Caki2 (cell line): ENCODE data around the gene ENSA. TPM values are rescaled to one million over a fixed set of nuclear protein-coding genes. Genes with fewer than 3 reads are reported as not detected.
"Not testable (repeated sequence)": the region's sequence is repeated elsewhere in the genome, so short reads cannot be mapped to it uniquely, and the experiment has no call there.

Experiments
- DNase-seq: peaks from one replicate; pipeline ENCODE4 v3.0.0-alpha.2; 2015; ENCODE audit warnings: low read depth
- in situ Hi-C: cut with HindIII; loops from 2 replicates; pipeline ENCODE4 v1.10.0; 2016; ENCODE audit warnings: low sequenced_read_pairs, low pct_unique_long_range_greater_than_20kb, mixed read lengths
- total RNA-seq: library from RNA; depleted of rRNA; stranded (reverse); fragments of >200 nt; shearing (Covaris generic); gene quantifications from 2 replicates; pipeline ENCODE4 v1.2.3, GENCODE V29; 2014; ENCODE audit warnings: low replicate concordance; rRNA removed

Gene ENSA, protein sequence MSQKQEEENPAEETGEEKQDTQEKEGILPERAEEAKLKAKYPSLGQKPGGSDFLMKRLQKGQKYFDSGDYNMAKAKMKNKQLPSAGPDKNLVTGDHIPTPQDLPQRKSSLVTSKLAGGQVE
- 111 and 143 TPM in 2 replicates for total RNA-seq

DNA sequence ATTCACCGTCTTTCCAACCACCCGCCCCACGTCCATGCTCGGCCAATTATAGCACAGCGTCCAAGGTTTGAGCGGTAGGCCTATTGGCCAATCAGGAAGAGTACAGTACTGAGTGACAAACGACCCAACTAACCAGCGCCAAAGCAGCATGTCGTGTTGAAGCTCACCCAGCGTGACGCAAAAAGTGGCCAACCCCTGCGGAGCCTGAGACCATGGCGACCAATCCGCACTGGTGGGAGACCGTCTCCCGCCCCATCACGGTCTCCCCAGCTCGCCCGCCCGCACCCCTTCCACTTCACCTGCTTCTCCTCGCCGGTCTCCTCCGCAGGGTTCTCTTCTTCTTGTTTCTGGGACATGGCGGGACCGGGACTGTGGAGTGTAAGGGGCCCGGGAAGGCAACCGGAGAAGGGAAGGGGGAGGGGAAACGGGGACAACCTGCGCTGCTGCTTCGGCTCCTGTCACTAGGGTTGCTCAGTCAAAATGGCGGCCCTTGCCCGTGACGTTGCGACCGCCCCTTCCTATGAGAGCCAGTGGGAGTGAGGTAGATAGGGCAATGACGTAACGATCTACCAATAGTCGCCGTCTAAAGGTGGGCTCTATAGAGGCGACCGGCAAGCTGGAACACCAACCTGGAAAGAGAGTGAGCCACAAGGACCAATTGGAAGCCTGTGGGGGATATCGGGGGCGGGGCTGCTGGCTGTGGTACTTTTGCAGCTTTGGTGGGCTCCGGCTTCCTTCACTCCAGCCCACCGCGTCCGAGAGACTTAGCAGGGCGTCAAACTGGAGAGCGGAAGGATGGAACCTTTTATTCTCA, at the start of gene ENSA:
Gene ENSA, minus strand, starts transcription at position 498 of the 814 bp plus-strand sequence. Its CDS starts 142 bp downstream, at position 356.
- DNase-seq, result peak; percentile 99
- in situ Hi-C loops, result no loop called here

GRCh38 chr1:150678988-150679387, 49.6 kb upstream of the ENSA start:
- in situ Hi-C loops, result no loop called here
- DNase-seq, result no peak

DNA sequence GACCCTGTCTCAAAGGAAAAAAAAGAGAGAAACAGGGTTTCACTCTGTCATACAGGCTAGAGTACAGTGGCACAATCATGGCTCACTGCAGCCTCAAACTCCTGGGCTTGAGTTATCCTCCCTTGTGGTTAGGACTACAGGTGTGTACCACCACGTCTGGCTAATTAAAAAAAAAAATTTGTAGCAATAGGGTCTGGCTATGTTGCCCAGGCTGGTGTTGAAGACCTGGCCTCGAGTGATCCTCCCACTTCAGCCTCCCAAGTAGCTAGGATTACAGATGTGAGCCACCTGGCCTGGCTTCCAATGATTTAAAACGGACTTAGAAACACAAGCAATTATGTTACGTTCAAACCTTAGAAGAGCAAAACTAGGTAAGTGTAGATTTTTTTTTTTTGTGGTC, 45.5 kb upstream of the ENSA start:
- in situ Hi-C loops, result no loop called here
- no peak for DNase-seq

DNA sequence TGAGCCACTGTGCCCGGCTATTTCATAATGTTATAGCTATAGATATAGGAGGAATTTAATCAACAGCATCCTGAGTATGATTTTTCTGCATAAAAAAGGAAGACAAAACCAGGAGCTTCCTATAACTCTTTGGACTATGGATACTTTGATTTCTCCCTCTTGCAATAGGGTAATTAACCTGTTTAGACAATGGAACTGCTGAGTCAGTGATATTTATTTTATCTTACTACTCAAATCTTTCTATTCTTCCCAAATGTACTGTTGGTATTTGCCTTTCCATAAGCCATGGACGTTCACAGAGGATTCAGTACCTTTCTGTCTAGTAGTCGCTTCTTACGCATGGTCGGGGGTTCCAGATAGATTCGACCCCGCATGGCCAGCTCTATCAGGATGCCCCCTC, 33.9 kb upstream of the ENSA start:
- in situ Hi-C loops, result no loop called here
- no peak for DNase-seq

GRCh38 chr1:150662811-150663210, 33.4 kb upstream of the ENSA start:
- DNase-seq, result no peak

DNA sequence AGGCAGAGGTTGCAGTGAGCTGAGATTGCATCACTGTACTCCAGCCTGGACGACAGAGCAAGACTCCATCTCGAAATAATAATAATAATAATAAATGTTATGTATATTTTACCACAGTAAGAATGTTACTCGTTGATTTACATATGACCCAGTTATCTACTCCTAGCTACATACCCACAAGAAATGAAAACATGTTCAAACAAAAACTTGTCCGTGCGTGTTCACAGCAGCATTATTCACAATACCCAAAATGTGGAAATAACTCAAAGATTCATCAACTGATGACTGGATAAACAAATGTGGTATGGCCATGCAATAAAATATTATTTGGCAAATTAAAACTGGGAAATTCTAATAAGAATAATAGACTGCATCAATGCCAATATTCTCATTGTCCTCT, 31.7 kb upstream of the ENSA start:
- no peak for DNase-seq
- in situ Hi-C loops, result no loop called here

More at GRCh38 chr1:150662811-150663210, 33.4 kb upstream of the ENSA start:
- in situ Hi-C loops, result no loop called here

GRCh38 chr1:150660584-150660983, 31.2 kb upstream of the ENSA start:
- DNase-seq, result no peak
- in situ Hi-C loops, result no loop called here

GRCh38 chr1:150657064-150657463, 27.7 kb upstream of the ENSA start:
- DNase-seq, in situ Hi-C loops: not testable (repeated sequence)

DNA sequence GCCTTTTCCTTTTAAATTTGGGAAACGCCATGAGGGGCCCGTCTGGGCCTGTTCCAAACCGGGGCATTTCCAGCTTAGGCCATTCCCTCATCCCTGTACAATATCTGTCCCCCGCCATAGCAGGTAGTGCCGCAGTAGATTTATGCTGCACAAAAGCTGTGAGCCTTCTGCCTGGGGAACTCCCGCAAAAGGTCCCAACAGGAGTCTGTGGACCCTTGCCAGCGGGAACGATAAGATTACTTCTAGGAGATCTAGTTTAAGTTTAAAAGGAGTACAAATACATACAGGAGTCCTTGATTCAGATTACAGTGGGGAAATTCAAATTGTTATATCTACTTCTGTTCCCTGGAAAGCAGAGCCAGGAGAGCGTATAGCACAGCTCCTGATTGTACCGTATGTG, 25.2 kb upstream of the ENSA start:
- in situ Hi-C loops, DNase-seq: not testable (repeated sequence)

DNA sequence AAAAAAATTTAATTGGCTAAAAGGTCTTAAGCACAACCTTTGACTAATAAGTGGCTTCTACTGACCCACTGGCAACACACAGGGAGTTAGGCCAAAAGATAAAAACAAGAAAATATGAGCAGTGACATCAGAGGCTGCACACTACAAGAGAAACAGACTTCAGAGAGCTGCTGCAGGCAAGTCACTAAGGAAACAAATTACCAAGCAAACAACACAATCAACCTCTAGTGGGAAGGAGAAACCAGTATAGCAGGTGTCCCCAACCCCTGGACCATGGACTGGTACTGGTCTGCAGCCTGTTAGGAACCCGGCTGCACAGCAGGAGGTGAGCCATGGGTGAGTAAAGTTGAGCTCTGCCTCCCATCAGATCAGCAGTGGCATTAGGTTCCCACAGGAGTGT, 20.8 kb upstream of the ENSA start:
- in situ Hi-C loops, result no loop called here
- DNase-seq, result no peak

DNA sequence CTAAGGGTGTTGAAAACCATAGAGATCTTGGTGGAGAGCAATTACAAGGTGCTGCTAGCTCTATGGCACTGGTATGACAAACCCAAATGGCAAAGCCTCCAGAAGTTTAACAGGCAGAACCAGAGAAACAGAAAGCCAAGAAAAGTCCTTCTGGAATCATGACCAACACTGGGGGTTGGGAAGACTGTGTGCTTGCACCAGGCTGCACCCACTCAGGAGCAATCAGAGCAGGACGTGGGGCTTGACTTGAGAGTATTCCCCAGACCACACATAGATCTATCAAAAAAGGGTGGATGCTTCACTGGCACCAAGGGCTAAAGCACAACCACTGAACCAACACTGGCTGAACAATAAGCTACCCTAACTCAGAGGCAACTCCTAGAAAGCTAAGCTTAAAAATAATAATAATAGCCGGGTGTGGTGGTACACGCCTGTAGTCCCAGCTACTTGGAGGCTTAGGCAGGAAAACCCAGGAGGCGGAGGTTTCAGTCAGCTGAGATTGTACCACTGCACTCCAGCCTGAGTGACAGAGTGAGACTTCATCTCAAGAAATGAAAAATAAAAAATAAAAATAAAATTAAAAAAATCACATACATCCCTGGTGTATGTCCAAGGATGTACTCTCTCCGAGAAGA, 20.1 kb upstream of the ENSA start:
- DNase-seq, result no peak
- in situ Hi-C loops, result no loop called here

- no peak for DNase-seq
- in situ Hi-C loops, result no loop called here
Observed at GRCh38 chr1:150642296-150642695, 12.9 kb upstream of the ENSA start.

DNA sequence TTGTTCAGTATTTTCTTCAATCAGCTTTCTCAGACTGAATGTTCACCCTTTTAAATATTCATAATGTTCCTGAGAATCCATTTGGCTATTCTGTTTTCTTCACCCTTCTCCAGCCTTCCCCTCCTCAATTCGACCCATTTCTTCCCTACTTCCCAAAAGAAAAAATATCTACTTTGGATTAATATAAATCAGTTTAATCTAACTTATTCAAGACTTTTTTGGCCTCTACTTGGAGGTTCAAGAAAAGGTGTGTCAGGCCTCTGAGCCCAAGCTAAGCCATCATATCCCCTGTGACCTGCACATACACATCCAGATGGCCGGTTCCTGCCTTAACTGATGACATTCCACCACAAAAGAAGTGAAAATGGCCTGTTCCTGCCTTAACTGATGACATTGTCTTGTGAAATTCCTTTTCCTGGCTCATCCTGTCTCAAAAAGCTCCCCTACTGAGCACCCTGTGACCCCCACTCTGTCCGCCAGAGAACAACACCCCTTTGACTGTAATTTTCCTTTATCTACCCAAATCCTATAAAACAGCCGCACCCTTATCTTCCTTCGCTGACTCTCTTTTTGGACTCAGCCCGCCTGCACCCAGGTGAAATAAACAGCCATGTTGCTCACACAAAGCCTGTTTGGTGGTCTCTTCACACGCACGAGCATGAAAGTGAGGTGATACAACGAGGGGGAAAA, 11.9 kb upstream of the ENSA start:
- in situ Hi-C loops, result not testable (repeated sequence)

DNA sequence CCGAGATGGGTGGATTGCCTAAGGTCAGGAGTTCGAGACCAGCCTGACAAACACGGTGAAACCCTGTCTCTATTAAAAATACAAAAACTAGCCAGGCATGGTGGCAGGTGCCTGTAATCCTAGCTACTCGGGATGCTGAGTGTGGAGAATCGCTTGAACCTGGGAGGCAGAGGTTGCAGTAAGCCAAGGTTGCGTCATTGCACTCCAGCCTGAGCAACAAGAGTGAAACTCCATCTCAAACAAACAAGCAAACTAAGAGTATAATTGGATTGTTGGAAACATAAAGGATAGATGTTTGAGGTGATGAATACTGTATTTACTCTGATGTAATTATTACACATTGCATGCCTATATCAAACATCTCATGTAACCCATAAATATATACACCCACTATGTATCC, 9.0 kb upstream of the ENSA start:
- DNase-seq, in situ Hi-C loops: not testable (repeated sequence)

More for the DNA sequence above, 11.9 kb upstream of the ENSA start:
- DNase-seq, result not testable (repeated sequence)

GRCh38 chr1:150634839-150635622, 5.6 kb upstream of the ENSA start:
- DNase-seq, in situ Hi-C loops: not testable (repeated sequence)

- DNase-seq, result no peak
- in situ Hi-C loops, result no loop called here
Observed at GRCh38 chr1:150628766-150629114, 672 bp downstream of the ENSA start.

DNA sequence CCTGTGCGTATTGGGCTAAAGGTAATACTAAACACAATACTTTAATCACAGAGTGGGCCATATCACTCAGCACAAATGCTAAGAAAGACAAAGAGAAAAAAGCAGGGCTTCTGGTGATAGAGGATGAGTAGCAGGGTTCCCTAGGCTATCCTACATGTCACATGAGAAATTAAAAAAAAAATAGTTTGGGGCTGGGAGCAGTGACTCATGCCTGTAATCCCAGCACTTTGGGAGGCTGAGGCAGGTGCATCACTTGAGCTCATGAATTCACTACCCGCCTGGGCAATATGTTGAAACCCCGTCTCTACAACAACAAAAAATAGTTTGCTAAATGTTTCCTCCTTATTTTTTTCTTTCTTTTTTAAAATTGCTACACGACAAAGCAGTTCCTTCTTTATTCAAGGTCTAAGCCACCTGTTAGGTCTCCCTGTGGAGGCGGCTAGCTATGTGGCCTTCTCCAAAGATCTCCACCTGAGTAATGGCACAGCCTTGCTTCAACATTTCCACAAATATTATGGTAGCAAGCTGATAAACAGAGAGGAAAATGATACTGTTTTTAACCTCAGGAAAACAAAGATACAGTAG, 1.5 kb downstream of the ENSA start:
- in situ Hi-C loops, result no loop called here
- no peak for DNase-seq

GRCh38 chr1:150626150-150626549, 3.3 kb downstream of the ENSA start:
- in situ Hi-C loops, result no loop called here

More at GRCh38 chr1:150626150-150626549, 3.3 kb downstream of the ENSA start:
- no peak for DNase-seq
